ENCODE measurements around the gene EEF1A2. TPM values are rescaled to one million over a fixed set of nuclear protein-coding genes. Genes with fewer than 3 reads are reported as not detected.

The EEF1A2 gene
- total and polyA plus RNA-seq, 4 donors: 0.05 to 0.12 TPM; not detected in 2

DNA sequence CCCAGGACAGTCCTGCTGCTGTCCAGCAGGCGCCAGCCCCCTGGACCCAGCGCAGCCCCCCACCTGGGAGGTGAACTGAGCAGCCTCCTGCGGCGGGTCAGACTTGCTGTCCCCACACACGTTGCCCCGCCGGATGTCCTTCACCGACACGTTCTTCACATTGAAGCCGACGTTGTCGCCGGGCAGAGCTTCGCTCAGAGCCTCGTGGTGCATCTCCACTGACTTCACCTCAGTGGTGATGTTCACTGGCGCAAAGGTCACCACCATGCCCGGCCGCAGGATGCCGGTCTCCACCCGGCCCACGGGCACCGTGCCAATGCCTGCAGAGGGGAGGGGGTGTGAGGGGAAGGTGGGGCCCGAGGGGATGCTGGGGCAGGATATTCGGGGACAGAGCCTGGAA is 8.5 kb downstream of the EEF1A2 start:
- H3K4me1 ChIP-seq (ENCODE audit: control insufficient read depth in 4 of 4, insufficient read depth in 4 of 4, low read length in 3 of 4): no peaks in the 10 kb centered on the region
- TF ChIP-seq, protein P1, sequence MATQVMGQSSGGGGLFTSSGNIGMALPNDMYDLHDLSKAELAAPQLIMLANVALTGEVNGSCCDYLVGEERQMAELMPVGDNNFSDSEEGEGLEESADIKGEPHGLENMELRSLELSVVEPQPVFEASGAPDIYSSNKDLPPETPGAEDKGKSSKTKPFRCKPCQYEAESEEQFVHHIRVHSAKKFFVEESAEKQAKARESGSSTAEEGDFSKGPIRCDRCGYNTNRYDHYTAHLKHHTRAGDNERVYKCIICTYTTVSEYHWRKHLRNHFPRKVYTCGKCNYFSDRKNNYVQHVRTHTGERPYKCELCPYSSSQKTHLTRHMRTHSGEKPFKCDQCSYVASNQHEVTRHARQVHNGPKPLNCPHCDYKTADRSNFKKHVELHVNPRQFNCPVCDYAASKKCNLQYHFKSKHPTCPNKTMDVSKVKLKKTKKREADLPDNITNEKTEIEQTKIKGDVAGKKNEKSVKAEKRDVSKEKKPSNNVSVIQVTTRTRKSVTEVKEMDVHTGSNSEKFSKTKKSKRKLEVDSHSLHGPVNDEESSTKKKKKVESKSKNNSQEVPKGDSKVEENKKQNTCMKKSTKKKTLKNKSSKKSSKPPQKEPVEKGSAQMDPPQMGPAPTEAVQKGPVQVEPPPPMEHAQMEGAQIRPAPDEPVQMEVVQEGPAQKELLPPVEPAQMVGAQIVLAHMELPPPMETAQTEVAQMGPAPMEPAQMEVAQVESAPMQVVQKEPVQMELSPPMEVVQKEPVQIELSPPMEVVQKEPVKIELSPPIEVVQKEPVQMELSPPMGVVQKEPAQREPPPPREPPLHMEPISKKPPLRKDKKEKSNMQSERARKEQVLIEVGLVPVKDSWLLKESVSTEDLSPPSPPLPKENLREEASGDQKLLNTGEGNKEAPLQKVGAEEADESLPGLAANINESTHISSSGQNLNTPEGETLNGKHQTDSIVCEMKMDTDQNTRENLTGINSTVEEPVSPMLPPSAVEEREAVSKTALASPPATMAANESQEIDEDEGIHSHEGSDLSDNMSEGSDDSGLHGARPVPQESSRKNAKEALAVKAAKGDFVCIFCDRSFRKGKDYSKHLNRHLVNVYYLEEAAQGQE (IDR thresholded peaks at IDR 0.05): no peak
- TF ChIP-seq, protein P2, sequence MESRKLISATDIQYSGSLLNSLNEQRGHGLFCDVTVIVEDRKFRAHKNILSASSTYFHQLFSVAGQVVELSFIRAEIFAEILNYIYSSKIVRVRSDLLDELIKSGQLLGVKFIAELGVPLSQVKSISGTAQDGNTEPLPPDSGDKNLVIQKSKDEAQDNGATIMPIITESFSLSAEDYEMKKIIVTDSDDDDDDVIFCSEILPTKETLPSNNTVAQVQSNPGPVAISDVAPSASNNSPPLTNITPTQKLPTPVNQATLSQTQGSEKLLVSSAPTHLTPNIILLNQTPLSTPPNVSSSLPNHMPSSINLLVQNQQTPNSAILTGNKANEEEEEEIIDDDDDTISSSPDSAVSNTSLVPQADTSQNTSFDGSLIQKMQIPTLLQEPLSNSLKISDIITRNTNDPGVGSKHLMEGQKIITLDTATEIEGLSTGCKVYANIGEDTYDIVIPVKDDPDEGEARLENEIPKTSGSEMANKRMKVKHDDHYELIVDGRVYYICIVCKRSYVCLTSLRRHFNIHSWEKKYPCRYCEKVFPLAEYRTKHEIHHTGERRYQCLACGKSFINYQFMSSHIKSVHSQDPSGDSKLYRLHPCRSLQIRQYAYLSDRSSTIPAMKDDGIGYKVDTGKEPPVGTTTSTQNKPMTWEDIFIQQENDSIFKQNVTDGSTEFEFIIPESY (IDR thresholded peaks at IDR 0.05): no peak
- TF ChIP-seq, protein P3, sequence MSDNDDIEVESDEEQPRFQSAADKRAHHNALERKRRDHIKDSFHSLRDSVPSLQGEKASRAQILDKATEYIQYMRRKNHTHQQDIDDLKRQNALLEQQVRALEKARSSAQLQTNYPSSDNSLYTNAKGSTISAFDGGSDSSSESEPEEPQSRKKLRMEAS (IDR thresholded peaks at IDR 0.05): no peak
- TF ChIP-seq, protein P4, sequence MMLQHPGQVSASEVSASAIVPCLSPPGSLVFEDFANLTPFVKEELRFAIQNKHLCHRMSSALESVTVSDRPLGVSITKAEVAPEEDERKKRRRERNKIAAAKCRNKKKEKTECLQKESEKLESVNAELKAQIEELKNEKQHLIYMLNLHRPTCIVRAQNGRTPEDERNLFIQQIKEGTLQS (IDR thresholded peaks at IDR 0.05): no peak
- WGBS: 76% methylated on average over 24 of the region's 24 CpGs
- no peak for DNase-seq (ENCODE audit: low spot score)
- peaks cover 2 to 9% (median 5%) of the 10 kb centered on the region in 4 donors for H3K27me3 ChIP-seq (ENCODE audit: control insufficient read depth in 4 of 4, insufficient read depth in 4 of 4, low read length in 3 of 4)
- H3K9ac ChIP-seq (ENCODE audit: low read depth in 1 of 2, low read length in 2 of 2): no peak overlapping the region
- no peak overlapping the region for H3K27ac ChIP-seq (ENCODE audit: low read depth in 1 of 2, low read length in 2 of 2)
- no peaks in the 10 kb centered on the region for H3K36me3 ChIP-seq (ENCODE audit: control insufficient read depth in 4 of 4, insufficient read depth in 3 of 4, low read depth in 1 of 4, low read length in 3 of 4)
- no peak overlapping the region for H3K4me3 ChIP-seq (ENCODE audit: low read depth in 1 of 3, low read length in 3 of 3)
- H3K9me3 ChIP-seq (ENCODE audit: control insufficient read depth in 4 of 4, low read length in 3 of 4): peaks cover 0 to 2% (median 0%) of the 10 kb centered on the region in 4 donors

DNA sequence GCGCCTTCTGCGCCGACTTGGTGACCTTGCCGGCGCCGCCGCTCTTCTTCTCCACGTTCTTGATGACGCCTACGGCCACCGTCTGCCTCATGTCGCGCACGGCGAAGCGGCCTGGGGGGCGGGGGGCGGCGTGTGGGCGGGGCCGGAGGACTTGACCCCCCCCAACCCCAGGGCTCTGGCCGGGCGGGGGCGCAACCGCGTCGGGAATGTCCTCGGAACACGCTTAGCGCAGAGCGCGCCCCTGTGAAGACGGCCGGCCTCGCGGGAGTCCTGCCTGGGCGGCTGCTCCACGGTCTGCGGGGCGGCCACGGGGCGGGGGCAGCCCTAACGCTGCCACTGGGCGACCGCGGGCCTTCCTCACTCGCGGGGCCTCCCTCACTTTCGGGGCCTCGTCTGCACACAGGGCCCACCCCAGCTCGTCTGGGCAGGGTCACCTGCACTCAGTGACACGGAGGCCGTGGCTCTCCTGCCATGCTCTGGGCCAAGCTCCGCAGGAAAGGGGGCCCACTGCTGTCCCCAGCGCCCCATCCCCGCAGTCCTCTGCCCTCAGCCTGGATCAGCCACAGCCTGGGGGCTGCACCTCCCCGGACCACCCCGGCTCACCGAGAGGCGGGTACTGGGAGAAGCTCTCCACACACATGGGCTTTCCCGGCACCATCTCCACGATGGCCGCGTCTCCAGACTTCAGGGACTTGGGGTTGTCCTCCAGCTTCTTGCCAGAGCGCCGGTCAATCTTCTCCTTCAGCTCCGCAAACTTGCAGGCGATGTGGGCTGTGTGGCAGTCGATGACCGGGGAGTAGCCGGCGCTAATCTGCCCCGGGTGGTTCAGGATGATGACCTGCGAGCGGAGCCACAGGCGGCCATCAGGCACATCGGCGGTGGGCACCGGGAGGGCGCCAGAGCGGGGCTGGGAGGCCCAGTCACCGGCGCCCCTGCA is 10.3 kb downstream of the EEF1A2 start:
- WGBS: 12% methylated on average over 83 of the region's 83 CpGs
- H3K9me3 ChIP-seq (ENCODE audit: control insufficient read depth in 4 of 4, low read length in 3 of 4): peaks cover 0 to 2% (median 0%) of the 10 kb centered on the region in 4 donors
- no peaks in the 10 kb centered on the region for H3K36me3 ChIP-seq (ENCODE audit: control insufficient read depth in 4 of 4, insufficient read depth in 3 of 4, low read depth in 1 of 4, low read length in 3 of 4)
- H3K9ac ChIP-seq (ENCODE audit: low read depth in 1 of 2, low read length in 2 of 2): no peak overlapping the region
- no peak for DNase-seq (ENCODE audit: low spot score)
- peaks cover 2 to 9% (median 5%) of the 10 kb centered on the region in 4 donors for H3K27me3 ChIP-seq (ENCODE audit: control insufficient read depth in 4 of 4, insufficient read depth in 4 of 4, low read length in 3 of 4)
- no peaks in the 10 kb centered on the region for H3K4me1 ChIP-seq (ENCODE audit: control insufficient read depth in 4 of 4, insufficient read depth in 4 of 4, low read length in 3 of 4)
- no peak overlapping the region for H3K4me3 ChIP-seq (ENCODE audit: low read depth in 1 of 3, low read length in 3 of 3)
- no peak overlapping the region for H3K27ac ChIP-seq (ENCODE audit: low read depth in 1 of 2, low read length in 2 of 2)
- no peak for TF ChIP-seq GABPA (IDR thresholded peaks at IDR 0.05 in 1 of 2, conservative IDR thresholded peaks at IDR 0.05 in 1 of 2)
- TF ChIP-seq FOXA2 (IDR thresholded peaks at IDR 0.05): no peak
- TF ChIP-seq FOXA1 (IDR thresholded peaks at IDR 0.05): no peak
- TF ChIP-seq TAF1 (conservative IDR thresholded peaks at IDR 0.05): no peak
- TF ChIP-seq, protein P1 (IDR thresholded peaks at IDR 0.05): no peak
- no peak for TF ChIP-seq HNF4G (IDR thresholded peaks at IDR 0.05)
- no peak for TF ChIP-seq RAD21 (IDR thresholded peaks at IDR 0.05)
- TF ChIP-seq HNF4A (conservative IDR thresholded peaks at IDR 0.05): no peak
- TF ChIP-seq, protein P4 (IDR thresholded peaks at IDR 0.05): no peak
- TF ChIP-seq, protein P3 (IDR thresholded peaks at IDR 0.05): no peak
- TF ChIP-seq, protein P5, sequence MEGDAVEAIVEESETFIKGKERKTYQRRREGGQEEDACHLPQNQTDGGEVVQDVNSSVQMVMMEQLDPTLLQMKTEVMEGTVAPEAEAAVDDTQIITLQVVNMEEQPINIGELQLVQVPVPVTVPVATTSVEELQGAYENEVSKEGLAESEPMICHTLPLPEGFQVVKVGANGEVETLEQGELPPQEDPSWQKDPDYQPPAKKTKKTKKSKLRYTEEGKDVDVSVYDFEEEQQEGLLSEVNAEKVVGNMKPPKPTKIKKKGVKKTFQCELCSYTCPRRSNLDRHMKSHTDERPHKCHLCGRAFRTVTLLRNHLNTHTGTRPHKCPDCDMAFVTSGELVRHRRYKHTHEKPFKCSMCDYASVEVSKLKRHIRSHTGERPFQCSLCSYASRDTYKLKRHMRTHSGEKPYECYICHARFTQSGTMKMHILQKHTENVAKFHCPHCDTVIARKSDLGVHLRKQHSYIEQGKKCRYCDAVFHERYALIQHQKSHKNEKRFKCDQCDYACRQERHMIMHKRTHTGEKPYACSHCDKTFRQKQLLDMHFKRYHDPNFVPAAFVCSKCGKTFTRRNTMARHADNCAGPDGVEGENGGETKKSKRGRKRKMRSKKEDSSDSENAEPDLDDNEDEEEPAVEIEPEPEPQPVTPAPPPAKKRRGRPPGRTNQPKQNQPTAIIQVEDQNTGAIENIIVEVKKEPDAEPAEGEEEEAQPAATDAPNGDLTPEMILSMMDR (IDR thresholded peaks at IDR 0.05; ENCODE audit: low read depth, low read length, missing input control): no peak
- TF ChIP-seq SP1 (IDR thresholded peaks at IDR 0.05): no peak
- TF ChIP-seq YY1 (IDR thresholded peaks at IDR 0.05): no peak
- TF ChIP-seq EGR1 (IDR thresholded peaks at IDR 0.05; ENCODE audit: low read depth in 2 of 2): no peak
